ENCODE measurements around the gene CLDN25. TPM values are rescaled to one million over a fixed set of nuclear protein-coding genes. Genes with fewer than 3 reads are reported as not detected.

CLDN25 gene
- total RNA-seq, 1 experiment from 2014 or later, result not detected

GRCh38 chr11:113774174-113774503 is 5.5 kb upstream of the CLDN25 start:
- Histone ChIP-seq H3K36me3 (ENCODE audit: control insufficient read depth in 1 of 2, insufficient read depth in 2 of 2, low read length in 2 of 2) (0 out of 4 replicates have a peak, but pooled peaks cover 0 to 2% of the 10 kb centered on the region in 2 experiments), H3K9ac (ENCODE audit: low read length) (peak overlapping the region; percentile 86), H3K9me2 (ENCODE audit: insufficient read depth) (no peaks in the 10 kb centered on the region), H3K27ac (ENCODE audit: low read depth, low read length) (no peak overlapping the region), H4K20me1 (ENCODE audit: insufficient read depth) (no peaks in the 10 kb centered on the region), H3K4me3 (replicated peaks in 1 of 2; ENCODE audit: low read depth in 1 of 2, low read length in 2 of 2) (peak overlapping the region; percentile 82 to 89), H3K4me1 (ENCODE audit: control insufficient read depth in 1 of 2, insufficient read depth in 2 of 2, low read length in 2 of 2) (peaks cover 4 to 14% of the 10 kb centered on the region in 2 experiments; a peak in 3 of 4 replicates), H3K4me2 (ENCODE audit: low read length) (peak overlapping the region; percentile 73), H2AFZ (ENCODE audit: low read depth, low read length, poor library complexity, severe bottlenecking) (peak overlapping the region; percentile 86), H3K27me3 (ENCODE audit: insufficient read depth, low read length) (peaks cover 14% of the 10 kb centered on the region), H3K79me2 (ENCODE audit: insufficient read depth, low read length) (peaks cover 33% of the 10 kb centered on the region), H3K9me3 (ENCODE audit: control insufficient read depth in 1 of 2, insufficient read depth in 1 of 2, low read depth in 1 of 2, low read length in 2 of 2) (no peaks in the 10 kb centered on the region)
- intact Hi-C loops (cut with micrococcal nuclease), result no loop called here
- DNase-seq (ENCODE audit: low read depth, low spot score), result no peak
- CTCF ChIA-PET, result interaction anchor here (1.0 to 1.7 kb wide), 2 partner anchors 8 to 489 kb away, joined by 3 to 4 read pairs; no protein-coding TSS in a partner anchor
- RAD21 ChIA-PET (ENCODE audit: low non-redundant PET in 1 of 2, low total read pairs in 2 of 2, uncharacterized antibody in 2 of 2, unreplicated experiment in 2 of 2), result no interaction called here
- ATAC-seq, result no peak
- no TSS peak for BruUV-seq (replicated peaks)
- TF ChIP-seq YY1 (IDR thresholded peaks at IDR 0.05; ENCODE audit: extremely low read depth, insufficient replicate concordance, low read depth, low read length), result no peak
- no peak for TF ChIP-seq EZH2phosphoT487 (IDR thresholded peaks at IDR 0.05; ENCODE audit: borderline replicate concordance)
- TF ChIP-seq JUND (IDR thresholded peaks at IDR 0.05), result no peak
- no peak for TF ChIP-seq FOSL1 (IDR thresholded peaks at IDR 0.05; ENCODE audit: low read depth)
- TF ChIP-seq MAX (IDR thresholded peaks at IDR 0.05), result no peak
- no peak for TF ChIP-seq ZFX (IDR thresholded peaks at IDR 0.05)
- POLR2A ChIA-PET, result no interaction called here

- H3K36me3 ChIP-seq (ENCODE audit: control insufficient read depth in 1 of 2, insufficient read depth in 2 of 2, low read length in 2 of 2), result no peaks in the 10 kb centered on the region
- peaks cover 0 to 7% of the 10 kb centered on the region in 2 experiments; a peak in 1 of 4 replicates for H3K4me1 ChIP-seq (ENCODE audit: control insufficient read depth in 1 of 2, insufficient read depth in 2 of 2, low read length in 2 of 2)
- RAD21 ChIA-PET (ENCODE audit: low non-redundant PET in 1 of 2, low total read pairs in 2 of 2, uncharacterized antibody in 2 of 2, unreplicated experiment in 2 of 2), result no interaction called here
- H3K4me2 ChIP-seq (ENCODE audit: low read length), result no peak overlapping the region
- H2AFZ ChIP-seq (ENCODE audit: low read depth, low read length, poor library complexity, severe bottlenecking), result no peak overlapping the region
- ATAC-seq, result no peak
- H4K20me1 ChIP-seq (ENCODE audit: insufficient read depth), result no peaks in the 10 kb centered on the region
- H3K27ac ChIP-seq (ENCODE audit: low read depth, low read length), result no peak overlapping the region
- peaks cover 14% of the 10 kb centered on the region for H3K27me3 ChIP-seq (ENCODE audit: insufficient read depth, low read length)
- H3K9me2 ChIP-seq (ENCODE audit: insufficient read depth), result no peaks in the 10 kb centered on the region
- CTCF ChIA-PET, result no interaction called here
- peaks cover 2% of the 10 kb centered on the region for H3K79me2 ChIP-seq (ENCODE audit: insufficient read depth, low read length)
- no peak overlapping the region for H3K9ac ChIP-seq (ENCODE audit: low read length)
- BruUV-seq (replicated peaks), result no TSS peak
- POLR2A ChIA-PET, result no interaction called here
- intact Hi-C loops (cut with micrococcal nuclease), result no loop called here
- no peak for DNase-seq (ENCODE audit: low read depth, low spot score)
- no peak overlapping the region for H3K4me3 ChIP-seq (replicated peaks in 1 of 2; ENCODE audit: low read depth in 1 of 2, low read length in 2 of 2)
- no peaks in the 10 kb centered on the region for H3K9me3 ChIP-seq (ENCODE audit: control insufficient read depth in 1 of 2, insufficient read depth in 1 of 2, low read depth in 1 of 2, low read length in 2 of 2)
- no peak for TF ChIP-seq SIN3A (IDR thresholded peaks at IDR 0.05; ENCODE audit: low read depth)
- no peak for TF ChIP-seq CTCF (IDR thresholded peaks at IDR 0.05 in 2 of 3, conservative IDR thresholded peaks at IDR 0.05 in 1 of 3; ENCODE audit: borderline replicate concordance in 1 of 3, insufficient read depth in 1 of 3, low read depth in 2 of 3, low read length in 2 of 3)
- no peak for TF ChIP-seq YY1 (IDR thresholded peaks at IDR 0.05; ENCODE audit: extremely low read depth, insufficient replicate concordance, low read depth, low read length)
- TF ChIP-seq MAX (IDR thresholded peaks at IDR 0.05), result no peak
- no peak for TF ChIP-seq ATF3 (IDR thresholded peaks at IDR 0.05)
- TF ChIP-seq SP1 (IDR thresholded peaks at IDR 0.05; ENCODE audit: low read depth), result no peak
- no peak for TF ChIP-seq ZFX (IDR thresholded peaks at IDR 0.05)
- no peak for TF ChIP-seq ELF1 (IDR thresholded peaks at IDR 0.05; ENCODE audit: borderline replicate concordance, low read depth)
- TF ChIP-seq CBX3 (IDR thresholded peaks at IDR 0.05; ENCODE audit: low read depth), result no peak
- no peak for TF ChIP-seq POLR2AphosphoS5 (IDR thresholded peaks at IDR 0.05; ENCODE audit: low read depth, low read length)
Observed at GRCh38 chr11:113778111-113778910, 1.3 kb upstream of the CLDN25 start.
